Lower leg skin (tissue), 3 donors: ENCODE results near the gene VAV3.

ENCODE experiments used
- POLR2A ChIP-seq, 2 donors: fragments of 450-650 bp; IDR thresholded peaks; one replicate each; pipeline ENCODE4 v1.6.1; 2016 to 2017; ENCODE audit warnings: antibody characterized with exemption in 2 of 2, mild to moderate bottlenecking in 1 of 2, moderate library complexity in 1 of 2
- TF ChIP-seq, protein P1 (sequence below), 3 donors: fragments of 450-650 bp; IDR thresholded peaks; one replicate each; pipeline ENCODE4 v1.5.1; 2016; ENCODE audit warnings: antibody characterized with exemption in 3 of 3, mild to moderate bottlenecking in 3 of 3, moderate library complexity in 2 of 3

DNA sequence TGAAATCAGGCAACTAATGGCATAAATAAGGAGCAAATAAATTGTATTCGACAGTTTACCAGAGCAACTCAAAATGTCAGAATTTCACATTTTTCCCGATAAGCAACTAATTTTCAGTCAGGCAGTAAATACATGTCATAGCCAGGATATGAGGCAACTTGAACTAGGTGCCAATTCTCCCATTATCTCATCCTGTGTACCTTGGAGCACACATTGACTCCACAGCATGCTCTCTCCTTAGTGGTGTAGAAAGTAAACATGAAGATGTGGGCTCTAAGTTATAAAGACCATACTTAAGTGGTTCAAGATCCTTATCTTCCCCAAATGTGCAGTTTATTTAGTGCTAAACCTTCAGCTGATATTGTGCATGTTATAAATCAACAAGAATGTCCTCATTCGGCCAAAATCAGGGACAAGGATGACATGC is 197.8 kb downstream of the VAV3 start:
- TF ChIP-seq, protein P1, sequence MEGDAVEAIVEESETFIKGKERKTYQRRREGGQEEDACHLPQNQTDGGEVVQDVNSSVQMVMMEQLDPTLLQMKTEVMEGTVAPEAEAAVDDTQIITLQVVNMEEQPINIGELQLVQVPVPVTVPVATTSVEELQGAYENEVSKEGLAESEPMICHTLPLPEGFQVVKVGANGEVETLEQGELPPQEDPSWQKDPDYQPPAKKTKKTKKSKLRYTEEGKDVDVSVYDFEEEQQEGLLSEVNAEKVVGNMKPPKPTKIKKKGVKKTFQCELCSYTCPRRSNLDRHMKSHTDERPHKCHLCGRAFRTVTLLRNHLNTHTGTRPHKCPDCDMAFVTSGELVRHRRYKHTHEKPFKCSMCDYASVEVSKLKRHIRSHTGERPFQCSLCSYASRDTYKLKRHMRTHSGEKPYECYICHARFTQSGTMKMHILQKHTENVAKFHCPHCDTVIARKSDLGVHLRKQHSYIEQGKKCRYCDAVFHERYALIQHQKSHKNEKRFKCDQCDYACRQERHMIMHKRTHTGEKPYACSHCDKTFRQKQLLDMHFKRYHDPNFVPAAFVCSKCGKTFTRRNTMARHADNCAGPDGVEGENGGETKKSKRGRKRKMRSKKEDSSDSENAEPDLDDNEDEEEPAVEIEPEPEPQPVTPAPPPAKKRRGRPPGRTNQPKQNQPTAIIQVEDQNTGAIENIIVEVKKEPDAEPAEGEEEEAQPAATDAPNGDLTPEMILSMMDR (IDR thresholded peaks at IDR 0.05), result no peak
- no peak for TF ChIP-seq POLR2A (IDR thresholded peaks at IDR 0.05)
